Measurements from ENCODE around the gene KLHDC1.
A peak's percentile ranks its signal among the peaks of the same experiment; 100 is the strongest.
"Not testable (repeated sequence)": the region's sequence is repeated elsewhere in the genome, so short reads cannot be mapped to it uniquely, and the experiment has no call there.

Gene KLHDC1

GRCh38 chr14:49686425-49686824 lies 6.5 kb upstream of the KLHDC1 start:
- Histone ChIP-seq H3K9me3 (no peaks in the 10 kb centered on the region), H4K20me1 (no peaks in the 10 kb centered on the region), H3K4me2 (peak overlapping the region; percentile 80; the same call in 1 of the 2 replicates), H3K27ac (no peak overlapping the region), H3K9ac (no peak overlapping the region), H3K4me3 (peak overlapping the region; percentile 80; the same call in 1 of the 2 replicates), H3K36me3 (peaks cover 22% of the 10 kb centered on the region), H3K4me1 (peaks cover 22% of the 10 kb centered on the region), H3K27me3 (no peaks in the 10 kb centered on the region; the same call in 1 of the 2 replicates)
- no peak for TF ChIP-seq Cebpa-rat (IDR thresholded peaks at IDR 0.05)

- H3K4me2 ChIP-seq, result peak within 1 kb of the TSS; percentile 80
- no peak for TF ChIP-seq Cebpa-rat (IDR thresholded peaks at IDR 0.05)
- peak within 1 kb of the TSS; percentile 81 for H3K27ac ChIP-seq
- no peaks in the 10 kb centered on the region for H4K20me1 ChIP-seq
- peak within 1 kb of the TSS; percentile 80 for H3K4me3 ChIP-seq
- H3K4me1 ChIP-seq, result peaks cover 33% of the 10 kb centered on the region
- H3K27me3 ChIP-seq, result peaks cover 14% of the 10 kb centered on the region; the same call in 1 of the 2 replicates
- H3K9me3 ChIP-seq, result no peaks in the 10 kb centered on the region
- H3K9ac ChIP-seq, result peak within 1 kb of the TSS; percentile 86
- H3K36me3 ChIP-seq, result peaks cover 5% of the 10 kb centered on the region
These were observed 4.8 kb upstream of the KLHDC1 start, which contains the start of gene POLE2 for GRCh38 chr14:49687942-49688700. Gene POLE2, minus strand, starts transcription at chr14:49688214. Its CDS starts 11 bp downstream, at chr14:49688203.

- no peaks in the 10 kb centered on the region for H3K36me3 ChIP-seq
- H3K4me3 ChIP-seq, result peak overlapping the region; percentile 80; the same call in 1 of the 2 replicates
- H3K27ac ChIP-seq, result no peak overlapping the region
- no peak overlapping the region for H3K9ac ChIP-seq
- H4K20me1 ChIP-seq, result no peaks in the 10 kb centered on the region
- H3K9me3 ChIP-seq, result no peaks in the 10 kb centered on the region
- H3K4me1 ChIP-seq, result peaks cover 34% of the 10 kb centered on the region
- H3K27me3 ChIP-seq, result peaks cover 19% of the 10 kb centered on the region; the same call in 1 of the 2 replicates
- no peak for TF ChIP-seq Cebpa-rat (IDR thresholded peaks at IDR 0.05)
- H3K4me2 ChIP-seq, result peak overlapping the region; percentile 80
These were observed 4.3 kb upstream of the KLHDC1 start for GRCh38 chr14:49688701-49689030.

- Histone ChIP-seq H3K9me3 (no peaks in the 10 kb centered on the region), H4K20me1 (no peaks in the 10 kb centered on the region), H3K4me2 (peak overlapping the region; percentile 72; the same call in 1 of the 2 replicates), H3K27me3 (peaks cover 28% of the 10 kb centered on the region; the same call in 1 of the 2 replicates), H3K27ac (no peak overlapping the region), H3K4me1 (peaks cover 43% of the 10 kb centered on the region), H3K36me3 (no peaks in the 10 kb centered on the region), H3K4me3 (no peak overlapping the region), H3K9ac (no peak overlapping the region)
- TF ChIP-seq Cebpa-rat (IDR thresholded peaks at IDR 0.05), result no peak
These were observed 1.9 kb upstream of the KLHDC1 start for GRCh38 chr14:49691031-49691430.

GRCh38 chr14:49692193-49692757 lies 645 bp upstream of the KLHDC1 start:
- Histone ChIP-seq H3K4me2 (peak overlapping the region; percentile 72), H3K27ac (peak overlapping the region; percentile 80; the same call in 1 of the 2 replicates), H3K9ac (peak overlapping the region; percentile 86)

GRCh38 chr14:49693735-49694124 lies 810 bp downstream of the KLHDC1 start:
- Histone ChIP-seq H3K4me1 (peaks cover 25% of the 10 kb centered on the region), H3K4me2 (peak overlapping the region; percentile 72), H3K27me3 (peaks cover 28% of the 10 kb centered on the region; the same call in 1 of the 2 replicates), H3K4me3 (peak overlapping the region; percentile 84), H3K9ac (peak overlapping the region; percentile 86)
- H4K20me1 ChIP-seq, H3K36me3 ChIP-seq, H3K27ac ChIP-seq, H3K9me3 ChIP-seq: not testable (repeated sequence)

More at GRCh38 chr14:49692193-49692757, 645 bp upstream of the KLHDC1 start:
- Histone ChIP-seq H3K4me3 (peak overlapping the region; percentile 84), H4K20me1 (no peaks in the 10 kb centered on the region), H3K36me3 (no peaks in the 10 kb centered on the region), H3K4me1 (peaks cover 31% of the 10 kb centered on the region), H3K27me3 (peaks cover 28% of the 10 kb centered on the region; the same call in 1 of the 2 replicates), H3K9me3 (no peaks in the 10 kb centered on the region)
- no peak for TF ChIP-seq Cebpa-rat (IDR thresholded peaks at IDR 0.05)

GRCh38 chr14:49702725-49703124 lies 9.8 kb downstream of the KLHDC1 start:
- no peak for TF ChIP-seq Cebpa-rat (IDR thresholded peaks at IDR 0.05)

GRCh38 chr14:49703965-49704364 lies 11.0 kb downstream of the KLHDC1 start:
- no peak for TF ChIP-seq Cebpa-rat (IDR thresholded peaks at IDR 0.05)
- H3K27ac ChIP-seq, result no peak overlapping the region

More at GRCh38 chr14:49702725-49703124, 9.8 kb downstream of the KLHDC1 start:
- Histone ChIP-seq H3K36me3 (no peaks in the 10 kb centered on the region), H3K4me1 (peaks cover 14% of the 10 kb centered on the region), H3K9ac (no peak overlapping the region), H3K27me3 (no peaks in the 10 kb centered on the region), H3K4me3 (no peak overlapping the region), H3K9me3 (no peaks in the 10 kb centered on the region), H3K4me2 (no peak overlapping the region), H3K27ac (no peak overlapping the region), H4K20me1 (no peaks in the 10 kb centered on the region)

GRCh38 chr14:49704471-49704870 lies 11.6 kb downstream of the KLHDC1 start:
- not testable (repeated sequence) for H3K9me3 ChIP-seq, H4K20me1 ChIP-seq, H3K4me3 ChIP-seq, H3K27ac ChIP-seq, H3K9ac ChIP-seq, H3K36me3 ChIP-seq, H3K27me3 ChIP-seq
- Histone ChIP-seq H3K4me1 (peaks cover 14% of the 10 kb centered on the region), H3K4me2 (peak overlapping the region; percentile 37; the same call in 1 of the 2 replicates)

More at GRCh38 chr14:49703965-49704364, 11.0 kb downstream of the KLHDC1 start:
- Histone ChIP-seq H3K27me3 (no peaks in the 10 kb centered on the region), H4K20me1 (no peaks in the 10 kb centered on the region), H3K36me3 (no peaks in the 10 kb centered on the region), H3K9ac (no peak overlapping the region), H3K4me2 (peak overlapping the region; percentile 37), H3K4me3 (no peak overlapping the region), H3K4me1 (peaks cover 14% of the 10 kb centered on the region), H3K9me3 (no peaks in the 10 kb centered on the region)

GRCh38 chr14:49710993-49711392 lies 18.1 kb downstream of the KLHDC1 start:
- H3K27me3 ChIP-seq, H3K4me3 ChIP-seq, H3K4me2 ChIP-seq, H3K9ac ChIP-seq, H3K9me3 ChIP-seq, H3K27ac ChIP-seq, H3K36me3 ChIP-seq, H3K4me1 ChIP-seq, H4K20me1 ChIP-seq: not testable (repeated sequence)
